ENCODE measurements around the gene GOSR1. TPM values are rescaled to one million over a fixed set of nuclear protein-coding genes. Genes with fewer than 3 reads are reported as not detected.
"Not testable (repeated sequence)": the region's sequence is repeated elsewhere in the genome, so short reads cannot be mapped to it uniquely, and the experiment has no call there.

GOSR1 gene
- polyA plus RNA-seq, 3 donors from 2014 or later = 28.1 to 56.8 (median 52.5) TPM

DNA sequence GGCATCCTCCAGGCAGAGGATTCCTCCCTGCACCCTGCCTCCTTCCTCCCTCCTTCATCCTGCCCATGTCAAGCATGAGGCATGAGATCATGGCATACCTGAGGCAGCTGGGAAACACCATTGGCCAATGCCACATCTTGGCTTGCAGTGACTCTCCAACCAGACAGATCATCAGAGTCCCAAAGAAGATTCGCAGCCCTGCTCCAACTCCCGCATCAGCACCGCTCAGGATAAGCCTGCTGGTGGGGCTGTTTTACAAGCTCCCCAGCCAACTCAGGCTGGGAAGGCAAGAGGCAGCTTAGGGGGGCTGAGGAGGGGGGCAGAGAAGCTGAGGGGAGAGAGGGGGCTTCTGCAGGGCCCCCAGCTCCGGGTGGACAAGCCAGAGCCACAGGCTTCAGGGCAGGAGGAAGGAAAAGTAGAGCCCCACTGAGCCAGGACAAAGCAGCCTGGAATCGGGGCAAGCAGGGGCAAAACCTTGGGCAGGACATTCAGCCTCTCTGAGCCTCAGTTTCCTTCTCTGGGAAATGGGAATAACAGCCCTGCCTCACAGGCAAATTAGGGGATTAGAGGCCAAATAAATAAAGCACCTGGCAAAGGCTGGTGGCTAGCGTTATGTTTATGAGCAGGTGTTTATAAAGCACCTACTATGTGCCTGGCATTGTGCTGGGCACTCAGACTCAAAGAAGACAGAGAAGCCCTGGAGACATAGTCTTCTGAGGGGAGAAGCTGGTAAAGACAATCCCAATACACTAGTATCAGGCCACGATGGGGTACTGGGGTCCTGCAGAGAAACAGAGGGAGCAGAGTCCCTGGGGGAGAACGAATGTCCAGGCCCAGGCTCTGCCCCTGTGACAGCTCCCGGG is 88.1 kb downstream of the GOSR1 start:
- H3K36me3 Mint-ChIP-seq = no peaks in the 10 kb centered on the region
- H3K4me1 Mint-ChIP-seq = no peaks in the 10 kb centered on the region
- no peak for DNase-seq
- H3K27me3 Mint-ChIP-seq (ENCODE audit: low read depth in 3 of 3) = peaks cover 2 to 5% (median 5%) of the 10 kb centered on the region in 3 donors
- no peak overlapping the region for H3K27ac Mint-ChIP-seq
- H3K9me3 Mint-ChIP-seq = no peaks in the 10 kb centered on the region
- H3K4me3 Mint-ChIP-seq = no peak overlapping the region

DNA sequence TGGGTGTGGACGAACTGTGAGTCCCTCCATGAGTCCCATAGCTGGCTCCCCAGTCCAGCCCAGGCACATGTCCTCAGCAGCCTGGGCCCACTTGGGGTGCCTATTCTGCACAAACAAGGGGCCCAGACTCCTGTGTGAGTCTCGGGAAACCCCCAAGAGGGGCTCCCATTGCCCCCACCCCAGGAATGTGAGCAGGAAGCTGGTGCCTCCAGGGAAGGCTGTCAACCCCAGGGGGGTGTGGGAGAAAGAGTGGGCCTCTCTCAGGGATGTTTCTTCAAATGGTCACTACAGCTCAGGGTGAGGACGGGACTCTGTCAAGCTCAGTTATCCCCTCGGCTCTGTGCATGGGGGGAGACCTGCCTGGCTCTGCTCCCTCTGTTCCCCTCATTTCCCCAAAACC is 88.9 kb downstream of the GOSR1 start:
- H3K36me3 Mint-ChIP-seq; H3K4me3 Mint-ChIP-seq; H3K9me3 Mint-ChIP-seq; H3K4me1 Mint-ChIP-seq; DNase-seq; H3K27me3 Mint-ChIP-seq (ENCODE audit: low read depth in 3 of 3); H3K27ac Mint-ChIP-seq: not testable (repeated sequence)

DNA sequence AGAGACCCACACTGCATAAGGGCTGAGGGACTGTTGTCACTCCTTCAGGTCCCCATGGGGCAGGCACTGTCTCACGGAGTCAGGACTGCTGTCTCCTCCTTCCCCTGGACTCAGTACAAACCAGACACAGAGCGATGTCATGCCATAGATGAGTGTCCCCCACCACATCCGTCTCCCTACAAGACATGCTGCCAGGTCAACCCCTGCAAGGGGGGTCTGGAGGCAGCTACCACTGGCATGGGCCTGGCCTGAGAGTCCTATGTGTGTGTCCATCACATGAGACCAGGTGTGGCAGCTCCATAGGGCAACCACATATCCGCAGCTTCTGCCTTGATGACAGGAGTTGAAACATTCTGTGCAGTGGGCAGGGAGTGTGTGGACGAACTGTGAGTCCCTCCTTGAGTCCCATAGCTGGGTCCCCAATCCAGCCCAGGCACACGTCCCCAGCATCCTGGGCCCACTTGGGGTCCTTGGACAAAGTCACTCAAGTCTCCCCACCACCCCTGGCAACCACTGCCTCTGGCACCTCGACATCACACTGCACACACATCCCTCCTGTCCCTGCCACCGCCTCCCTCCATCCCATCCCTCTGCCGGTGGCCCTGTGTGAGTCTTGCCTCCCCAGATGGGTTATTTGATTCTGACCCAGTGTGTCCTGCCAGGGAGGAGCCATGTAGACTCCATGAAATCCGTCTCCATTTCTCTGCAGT is 89.5 kb downstream of the GOSR1 start:
- H3K27ac Mint-ChIP-seq; H3K27me3 Mint-ChIP-seq (ENCODE audit: low read depth in 3 of 3); H3K4me3 Mint-ChIP-seq; DNase-seq; H3K4me1 Mint-ChIP-seq; H3K9me3 Mint-ChIP-seq; H3K36me3 Mint-ChIP-seq: not testable (repeated sequence)

DNA sequence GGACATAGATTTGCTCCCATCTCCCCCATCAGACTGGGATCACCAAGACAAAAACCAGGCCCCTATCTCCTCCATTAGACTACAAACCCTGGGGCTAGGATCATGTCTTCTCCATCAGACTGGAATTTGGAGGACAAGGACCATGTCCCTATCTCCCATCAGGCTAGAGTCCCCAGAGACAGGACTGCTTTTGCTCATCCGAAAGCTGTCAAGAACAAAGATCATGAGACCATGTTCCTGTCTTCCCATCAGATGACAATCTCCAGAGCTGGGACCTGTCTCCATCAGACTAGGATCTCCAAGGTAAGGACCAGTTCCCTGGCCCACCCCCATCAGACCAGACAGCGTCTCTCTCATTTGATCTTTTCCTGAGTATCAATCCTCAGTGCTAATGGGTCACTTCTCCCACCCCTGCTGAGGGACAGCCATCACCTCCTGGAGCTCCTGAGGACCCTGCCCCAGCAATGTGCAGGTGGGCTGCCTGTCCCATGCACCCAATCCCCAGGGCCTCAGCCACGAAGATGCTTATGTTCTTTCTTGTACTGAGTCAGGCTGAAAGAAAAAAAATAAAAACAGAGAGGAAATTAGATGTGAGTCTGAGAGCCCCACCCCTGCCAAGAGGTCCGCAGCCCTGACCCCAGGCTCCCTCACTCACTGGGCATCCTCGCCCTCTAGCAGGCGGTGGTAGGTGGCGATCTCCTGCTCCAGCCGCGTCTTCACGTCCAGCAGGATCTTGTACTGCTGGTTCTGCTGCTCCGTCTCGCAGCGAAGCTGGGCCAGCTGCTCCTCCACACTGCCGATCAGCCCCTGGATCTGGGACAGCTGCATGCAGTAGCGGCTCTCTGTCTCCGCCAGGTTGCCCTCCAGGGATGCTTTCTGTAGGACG is 90.3 kb downstream of the GOSR1 start:
- Mint-ChIP-seq H3K9me3 (no peaks in the 10 kb centered on the region), H3K36me3 (no peaks in the 10 kb centered on the region), H3K27me3 (ENCODE audit: low read depth in 3 of 3) (peaks cover 3 to 4% (median 4%) of the 10 kb centered on the region in 3 donors), H3K4me1 (no peaks in the 10 kb centered on the region), H3K4me3 (no peak overlapping the region), H3K27ac (no peak overlapping the region)
- no peak for DNase-seq

DNA sequence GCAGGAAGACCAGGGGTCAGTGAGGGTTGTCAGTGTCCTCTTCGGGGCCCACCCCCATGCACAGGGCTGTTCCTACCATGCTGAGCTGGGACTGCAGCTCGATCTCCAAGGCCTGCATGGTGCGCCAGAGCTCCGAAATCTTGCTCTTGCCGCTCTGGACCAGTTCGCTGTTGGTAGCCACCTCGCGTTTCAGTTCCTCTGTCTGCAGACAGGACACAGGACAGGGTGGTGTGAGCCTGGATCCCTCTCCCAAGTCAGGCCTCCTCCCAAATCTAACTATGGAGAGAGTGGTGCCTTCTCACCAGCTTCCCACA is 90.9 kb downstream of the GOSR1 start:
- H3K4me1 Mint-ChIP-seq = no peaks in the 10 kb centered on the region
- no peak for DNase-seq
- H3K4me3 Mint-ChIP-seq = no peak overlapping the region
- peaks cover 3 to 4% (median 4%) of the 10 kb centered on the region in 3 donors for H3K27me3 Mint-ChIP-seq (ENCODE audit: low read depth in 3 of 3)
- no peak overlapping the region for H3K27ac Mint-ChIP-seq
- no peaks in the 10 kb centered on the region for H3K9me3 Mint-ChIP-seq
- H3K36me3 Mint-ChIP-seq = no peaks in the 10 kb centered on the region

DNA sequence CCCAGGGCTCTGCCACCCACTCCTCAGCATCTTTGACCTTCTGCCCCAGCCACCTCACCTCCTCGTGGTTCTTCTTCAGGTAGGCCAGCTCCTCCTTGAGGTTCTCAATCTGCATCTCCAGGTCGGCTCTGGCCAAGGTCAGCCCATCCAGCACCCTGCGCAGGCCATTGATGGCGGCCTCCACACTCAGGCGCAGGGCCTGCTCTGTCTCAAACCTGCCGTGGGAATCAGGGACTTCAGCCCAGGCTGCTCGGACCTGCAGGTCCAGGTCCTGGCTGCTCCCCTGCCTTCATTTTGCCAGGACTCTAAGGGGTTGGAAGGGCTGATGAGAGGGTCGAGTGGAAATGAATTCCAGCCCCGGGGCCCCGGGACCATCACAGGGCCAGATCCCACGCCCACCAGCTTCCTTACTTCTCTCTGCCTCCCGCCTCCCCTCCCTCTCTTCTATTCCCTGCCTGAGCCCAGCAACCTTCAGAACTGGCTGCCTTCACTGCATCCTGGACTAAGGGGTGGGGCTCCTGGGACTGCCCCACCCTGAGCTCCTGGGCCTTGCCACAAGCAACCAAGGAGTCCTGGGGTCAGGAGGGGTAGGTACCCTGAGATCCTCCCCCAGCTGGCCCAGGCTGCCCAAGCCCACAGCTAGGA is 92.4 kb downstream of the GOSR1 start:
- not testable (repeated sequence) for H3K27ac Mint-ChIP-seq; H3K4me3 Mint-ChIP-seq; H3K27me3 Mint-ChIP-seq (ENCODE audit: low read depth in 3 of 3); H3K4me1 Mint-ChIP-seq; DNase-seq; H3K9me3 Mint-ChIP-seq; H3K36me3 Mint-ChIP-seq

DNA sequence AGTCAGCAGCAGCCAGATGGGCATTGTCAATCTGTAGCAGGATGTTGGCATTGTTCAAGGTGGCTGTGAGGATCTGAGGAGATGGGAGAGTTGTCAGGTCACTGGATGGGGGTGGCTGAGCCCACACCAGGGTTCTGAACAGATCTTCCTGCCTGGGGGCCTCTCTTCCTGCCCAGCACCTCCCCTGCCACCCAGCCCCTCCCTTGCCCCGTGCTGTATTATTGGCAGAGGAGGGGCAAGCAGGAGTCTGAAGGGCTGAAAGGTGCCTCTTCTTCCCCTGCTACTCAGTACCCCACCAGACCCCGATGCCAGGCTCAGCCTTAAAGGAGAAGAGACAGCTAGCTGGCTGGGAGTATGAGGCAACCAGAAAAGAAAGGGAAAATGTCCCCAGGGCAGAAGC is 93.0 kb downstream of the GOSR1 start:
- no peaks in the 10 kb centered on the region for H3K36me3 Mint-ChIP-seq
- H3K27me3 Mint-ChIP-seq (ENCODE audit: low read depth in 3 of 3) = peaks cover 0 to 6% (median 2%) of the 10 kb centered on the region in 3 donors
- H3K27ac Mint-ChIP-seq = no peak overlapping the region
- no peaks in the 10 kb centered on the region for H3K9me3 Mint-ChIP-seq
- no peaks in the 10 kb centered on the region for H3K4me1 Mint-ChIP-seq
- DNase-seq = no peak
- no peak overlapping the region for H3K4me3 Mint-ChIP-seq

DNA sequence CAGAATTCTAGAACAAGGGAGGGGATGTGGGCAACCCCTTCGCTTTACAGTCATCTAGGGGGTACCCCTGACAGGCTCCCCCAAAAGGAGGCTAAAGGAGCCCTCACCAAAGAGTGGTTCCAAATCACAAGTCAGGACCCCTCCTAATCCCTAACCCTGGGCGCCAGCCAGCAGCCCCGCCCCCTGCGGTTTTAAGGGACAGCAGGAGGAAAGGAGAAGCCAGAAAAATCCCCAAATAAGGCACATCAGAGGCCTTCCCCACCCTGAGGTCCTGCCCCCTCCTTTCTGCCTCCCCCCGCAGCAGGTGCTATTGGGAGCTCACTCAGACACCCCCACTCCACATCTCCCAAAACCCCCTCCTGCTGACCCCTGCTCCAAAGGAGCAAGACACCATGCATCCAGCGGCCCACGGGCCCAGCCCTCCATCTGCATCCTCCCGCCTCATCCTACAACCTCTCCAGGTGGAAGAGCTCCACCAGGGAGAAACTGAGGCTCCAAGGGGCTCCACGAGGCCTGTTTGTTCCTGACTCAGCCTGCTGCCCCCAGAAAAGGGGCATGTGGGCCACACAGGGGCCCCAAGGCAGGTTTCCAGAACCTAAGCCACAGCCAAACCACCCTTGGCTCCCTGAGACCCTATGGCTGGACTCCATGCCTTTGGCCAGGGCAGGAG is 93.5 kb downstream of the GOSR1 start:
- H3K27ac Mint-ChIP-seq = no peak overlapping the region
- no peaks in the 10 kb centered on the region for H3K36me3 Mint-ChIP-seq
- peaks cover 0 to 4% (median 2%) of the 10 kb centered on the region in 3 donors for H3K27me3 Mint-ChIP-seq (ENCODE audit: low read depth in 3 of 3)
- H3K9me3 Mint-ChIP-seq = no peaks in the 10 kb centered on the region
- no peak overlapping the region for H3K4me3 Mint-ChIP-seq
- no peaks in the 10 kb centered on the region for H3K4me1 Mint-ChIP-seq
- DNase-seq = no peak

DNA sequence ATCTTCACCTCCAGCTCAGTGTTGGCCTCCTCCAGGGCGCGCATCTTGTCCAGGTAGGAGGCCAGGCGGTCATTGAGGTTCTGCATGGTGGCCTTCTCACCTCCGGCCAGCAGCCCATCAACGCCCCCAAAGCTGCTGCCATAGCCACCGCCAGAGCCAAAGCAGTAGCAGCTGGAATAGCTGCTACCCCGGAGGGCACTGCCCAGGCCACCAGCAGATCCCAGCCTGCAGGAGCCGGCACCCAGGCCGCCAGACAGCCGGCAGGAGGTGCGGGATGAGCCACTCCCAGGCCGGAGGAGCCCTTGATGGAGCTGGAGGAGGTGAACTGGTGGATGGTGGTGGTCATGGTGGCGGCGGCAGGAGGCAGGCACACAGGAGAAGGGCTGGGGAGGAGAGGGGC is 94.2 kb downstream of the GOSR1 start:
- H3K4me1 Mint-ChIP-seq; H3K27ac Mint-ChIP-seq; H3K36me3 Mint-ChIP-seq; DNase-seq; H3K4me3 Mint-ChIP-seq; H3K9me3 Mint-ChIP-seq; H3K27me3 Mint-ChIP-seq (ENCODE audit: low read depth in 3 of 3): not testable (repeated sequence)

DNA sequence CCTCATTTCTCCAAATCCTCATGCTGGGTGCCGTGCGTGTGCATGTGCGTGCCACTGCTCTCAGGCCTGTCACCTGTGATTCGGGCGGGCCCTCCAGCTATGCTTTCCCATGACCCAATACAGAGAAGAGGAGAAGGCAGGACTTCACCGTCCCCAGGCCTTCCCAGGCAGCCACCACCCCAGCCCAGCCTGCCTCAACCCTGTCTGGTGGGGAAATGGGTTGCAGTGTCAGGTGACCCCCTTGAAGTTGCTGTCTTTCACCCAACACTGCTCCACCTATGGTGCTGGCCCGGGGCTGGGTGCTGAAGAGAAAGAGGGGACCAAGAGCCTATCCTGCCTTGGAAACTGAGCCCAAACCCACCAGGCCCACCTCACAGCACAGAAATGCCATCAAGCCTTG is 94.7 kb downstream of the GOSR1 start:
- no peak overlapping the region for H3K27ac Mint-ChIP-seq
- H3K9me3 Mint-ChIP-seq = no peaks in the 10 kb centered on the region
- no peak overlapping the region for H3K4me3 Mint-ChIP-seq
- no peak for DNase-seq
- H3K27me3 Mint-ChIP-seq (ENCODE audit: low read depth in 3 of 3) = peaks cover 0 to 4% (median 0%) of the 10 kb centered on the region in 3 donors
- no peaks in the 10 kb centered on the region for H3K4me1 Mint-ChIP-seq
- no peaks in the 10 kb centered on the region for H3K36me3 Mint-ChIP-seq

DNA sequence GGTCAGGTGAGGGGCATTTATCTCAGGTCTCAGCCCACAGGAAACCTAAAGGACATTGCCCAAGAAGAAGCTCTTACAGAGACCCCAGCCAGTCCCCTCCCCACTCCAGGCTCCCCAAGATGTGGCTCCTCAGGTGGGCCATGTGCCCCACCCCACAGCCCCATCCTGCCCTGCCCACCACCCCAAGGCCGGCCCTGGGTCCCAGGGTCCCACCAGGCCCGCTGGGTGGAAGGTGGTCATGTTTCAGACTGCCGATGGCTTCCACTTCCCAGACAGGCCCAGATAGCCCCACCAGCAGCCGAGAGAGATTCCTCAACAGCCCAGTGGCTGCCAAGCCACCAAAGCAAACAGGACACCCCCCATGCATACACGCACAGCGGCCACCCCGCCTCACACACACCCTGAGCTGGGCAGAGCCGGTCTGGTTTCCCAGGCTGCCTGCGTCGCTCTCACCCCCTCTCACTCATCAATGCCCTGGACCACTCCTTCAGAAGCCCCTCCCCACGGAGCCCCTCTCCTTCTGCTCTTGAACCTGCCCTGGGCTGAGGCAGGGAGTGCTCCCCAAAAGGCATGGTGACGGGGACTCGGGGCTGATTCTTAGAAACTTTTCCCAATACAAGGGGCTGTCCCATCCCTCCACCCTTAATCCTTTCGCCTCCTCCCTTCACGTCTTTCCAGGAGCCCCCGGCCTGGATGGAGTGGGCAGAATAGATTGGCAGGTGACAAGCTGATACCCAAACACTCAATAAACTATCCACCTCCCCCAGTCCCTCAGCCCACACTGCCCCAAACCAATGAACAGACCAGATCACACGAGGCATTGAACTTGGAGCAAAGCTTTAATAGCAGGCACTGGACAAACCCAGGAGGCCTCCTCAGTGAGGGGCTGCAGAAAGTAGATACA is 95.7 kb downstream of the GOSR1 start:
- not testable (repeated sequence) for H3K9me3 Mint-ChIP-seq; DNase-seq; H3K4me3 Mint-ChIP-seq; H3K27me3 Mint-ChIP-seq (ENCODE audit: low read depth in 3 of 3); H3K36me3 Mint-ChIP-seq; H3K4me1 Mint-ChIP-seq; H3K27ac Mint-ChIP-seq

DNA sequence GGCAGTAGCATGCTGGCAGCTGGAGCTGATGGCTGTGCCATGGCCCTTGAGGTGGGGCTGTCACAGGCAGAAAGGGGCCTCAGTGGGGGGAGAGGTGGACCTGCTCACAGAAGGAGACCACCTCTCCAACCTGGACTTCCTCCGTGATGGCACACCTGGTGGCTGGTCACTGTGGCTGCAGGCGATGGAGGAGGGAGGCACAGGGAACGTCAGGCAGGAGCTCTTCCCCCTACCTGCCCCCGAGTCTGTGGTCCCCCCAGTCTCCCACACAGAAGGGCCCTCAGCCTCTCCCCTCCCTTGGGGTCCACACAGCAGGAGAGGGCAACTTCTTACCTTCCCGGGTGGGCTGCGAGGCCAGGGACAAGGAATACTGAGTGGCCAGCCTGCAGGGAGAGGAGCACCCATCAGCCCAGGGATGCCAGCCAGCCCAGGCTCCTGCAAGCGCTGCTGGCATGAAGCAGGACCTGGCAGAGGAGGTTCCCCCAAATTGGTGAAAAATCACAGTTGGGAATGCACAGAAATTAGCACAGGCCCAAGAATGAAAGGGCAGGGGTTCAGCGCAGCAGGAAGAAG is 96.5 kb downstream of the GOSR1 start:
- Mint-ChIP-seq H3K4me1 (no peaks in the 10 kb centered on the region), H3K27me3 (ENCODE audit: low read depth in 3 of 3) (peaks cover 0 to 4% (median 0%) of the 10 kb centered on the region in 3 donors), H3K36me3 (no peaks in the 10 kb centered on the region), H3K9me3 (no peaks in the 10 kb centered on the region), H3K27ac (no peak overlapping the region), H3K4me3 (no peak overlapping the region)
- no peak for DNase-seq

All from immature natural killer cell (primary cell).